A673 (cell line): Measurements from ENCODE around the gene MYCBPAP. TPM values are rescaled to one million over a fixed set of nuclear protein-coding genes. Genes with fewer than 3 reads are reported as not detected.

Experiments used
- BruUV-seq: library from RNA; stranded (reverse); fragments of 400-500 nt; replicated peaks from 2 replicates; lab custom pipeline; 2021; lab: Mats Ljungman, UMichigan
- CTCF ChIA-PET: fragments of 300-600 bp; sonication (Branson Sonifier 250); formaldehyde crosslinking; loops from one replicate; lab custom pipeline; 2022; ENCODE audit warnings: antibody characterized with exemption; lab: Charles Lee
- POLR2A ChIA-PET: fragments of 300-600 bp; sonication (Branson Sonifier 250); formaldehyde crosslinking; loops from one replicate; lab custom pipeline; 2022; ENCODE audit warnings: antibody characterized with exemption; ENCODE audit not compliant: low non-redundant PET; lab: Charles Lee
- DNase-seq: peaks from one replicate; pipeline ENCODE4 v3.0.0-alpha.2; 2015; ENCODE audit warnings: low spot score
- H3K27ac ChIP-seq: fragments of 200-600 bp; sonication (generic); 2 replicates; pipeline ENCODE4 v1.5.1; 2016; ENCODE audit warnings: mixed run types, low read depth, mild to moderate bottlenecking, mixed read lengths, antibody characterized with exemption, low read length; ENCODE audit not compliant: poor library complexity, severe bottlenecking
- H3K27me3 ChIP-seq: fragments of 200-600 bp; sonication (generic); replicated peaks from 2 replicates; pipeline ENCODE4 v1.6.1; 2017; ENCODE audit warnings: mixed run types, low read depth, mild to moderate bottlenecking, mixed read lengths, antibody characterized with exemption, low read length; ENCODE audit not compliant: insufficient read depth, poor library complexity
- H3K36me3 ChIP-seq: fragments of 200-600 bp; sonication (generic); 2 replicates; pipeline ENCODE4 v1.6.1; 2016; ENCODE audit warnings: mixed run types, mild to moderate bottlenecking, mixed read lengths, antibody characterized with exemption, low read length; ENCODE audit not compliant: insufficient read depth, poor library complexity, severe bottlenecking
- H3K4me1 ChIP-seq: fragments of 200-600 bp; sonication (generic); 2 replicates; pipeline ENCODE4 v1.6.1; 2017; ENCODE audit warnings: mixed run types, mild to moderate bottlenecking, mixed read lengths, antibody characterized with exemption, low read length; ENCODE audit not compliant: insufficient read depth, poor library complexity, severe bottlenecking
- H3K4me3 ChIP-seq: fragments of 200-600 bp; sonication (generic); 2 replicates; pipeline ENCODE4 v1.5.1; 2016; ENCODE audit warnings: low read depth, mixed run types, mild to moderate bottlenecking, mixed read lengths, low read length; ENCODE audit not compliant: poor library complexity, severe bottlenecking
- H3K9me3 ChIP-seq: fragments of 200-600 bp; sonication (generic); 2 replicates; pipeline ENCODE4 v1.6.1; 2016; ENCODE audit warnings: mixed run types, low read depth, mild to moderate bottlenecking, mixed read lengths, antibody characterized with exemption, low read length; ENCODE audit not compliant: poor library complexity, severe bottlenecking
- CTCF ChIP-seq: fragments of 300-800, 200-600 bp; sonication (generic); conservative IDR thresholded peaks from 2 replicates; pipeline ENCODE4 v1.5.1; 2017; ENCODE audit warnings: low read depth, mild to moderate bottlenecking, antibody characterized with exemption, low read length, moderate library complexity, mixed read lengths
- EZH2 ChIP-seq: fragments of 200-600 bp; sonication (generic); IDR thresholded peaks from 2 replicates; pipeline ENCODE4 v1.6.1; 2017; ENCODE audit warnings: borderline replicate concordance, low read depth, mild to moderate bottlenecking, mixed read lengths, antibody characterized with exemption, low read length; ENCODE audit not compliant: poor library complexity, severe bottlenecking
- intact Hi-C: fragments of 100-400 bp; cut with micrococcal nuclease; formaldehyde crosslinking; loops from one replicate; pipeline ENCODE4 v1.10.0; 2022; ENCODE audit not compliant: unreplicated experiment
- total RNA-seq: library from RNA; stranded (reverse); gene quantifications from 2 replicates; pipeline ENCODE4 v1.2.3, GENCODE V29; 2021

Gene MYCBPAP
- total RNA-seq, 1 experiment from 2014 or later: 0.92 TPM

- H3K27me3 ChIP-seq: peaks cover 11% of the 10 kb centered on the region
- H3K36me3 ChIP-seq: no peaks in the 10 kb centered on the region
- H3K27ac ChIP-seq: no peak overlapping the region
- BruUV-seq: no TSS peak
- DNase-seq: no peak
- no peak for TF ChIP-seq CTCF
- no peak for TF ChIP-seq EZH2
- H3K4me3 ChIP-seq: no peak overlapping the region
- intact Hi-C loops: no loop called here
- H3K4me1 ChIP-seq: peaks cover 24% of the 10 kb centered on the region
- H3K9me3 ChIP-seq: no peaks in the 10 kb centered on the region
- ChIA-PET POLR2A (no interaction called here), CTCF (no interaction called here)
Observed at GRCh38 chr17:50557630-50558029, 49.4 kb downstream of the MYCBPAP start.

GRCh38 chr17:50558091-50558490, 49.9 kb downstream of the MYCBPAP start:
- H3K4me3 ChIP-seq: no peak overlapping the region
- TF ChIP-seq EZH2 (no peak), CTCF (no peak)
- no peaks in the 10 kb centered on the region for H3K36me3 ChIP-seq
- peaks cover 11% of the 10 kb centered on the region for H3K27me3 ChIP-seq
- DNase-seq: no peak
- no peaks in the 10 kb centered on the region for H3K9me3 ChIP-seq
- POLR2A ChIA-PET: no interaction called here
- no peak overlapping the region for H3K27ac ChIP-seq
- CTCF ChIA-PET: no interaction called here
- no TSS peak for BruUV-seq
- peaks cover 28% of the 10 kb centered on the region for H3K4me1 ChIP-seq
- intact Hi-C loops: no loop called here

GRCh38 chr17:50558581-50558940, 50.3 kb downstream of the MYCBPAP start:
- CTCF ChIA-PET: no interaction called here
- BruUV-seq: no TSS peak
- intact Hi-C loops: no loop called here
- H3K9me3 ChIP-seq: no peaks in the 10 kb centered on the region
- no peak overlapping the region for H3K27ac ChIP-seq
- peak overlapping the region; percentile 59 for H3K4me3 ChIP-seq
- TF ChIP-seq EZH2: no peak
- no peak for TF ChIP-seq CTCF
- H3K27me3 ChIP-seq: peaks cover 11% of the 10 kb centered on the region
- no peaks in the 10 kb centered on the region for H3K36me3 ChIP-seq
- POLR2A ChIA-PET: no interaction called here
- H3K4me1 ChIP-seq: peaks cover 31% of the 10 kb centered on the region
- DNase-seq: no peak
